Testis (tissue), 2 donors: ENCODE results near the gene TVP23A.

ENCODE experiments used
- CTCF ChIP-seq, 3 experiments: fragments of 450-650 bp in 2 of 3; fragments of 200-600 bp in 1 of 3; sonication (generic) in 1 of 3; IDR thresholded peaks; one replicate each; pipeline ENCODE4 v1.5.1; 2016 to 2019; ENCODE audit warnings: antibody characterized with exemption in 3 of 3, mild to moderate bottlenecking in 2 of 3, moderate library complexity in 1 of 3
- POLR2A ChIP-seq: fragments of 450-650 bp; IDR thresholded peaks from one replicate; pipeline ENCODE4 v1.6.1; 2017; ENCODE audit warnings: antibody characterized with exemption, mild to moderate bottlenecking, moderate library complexity

GRCh38 chr16:10738231-10739077, 80.1 kb downstream of the TVP23A start:
- TF ChIP-seq CTCF (IDR thresholded peaks at IDR 0.05) (no peak), POLR2A (no peak)
